H1 (cell line): ENCODE measurements around the gene LOXL4. TPM values are rescaled to one million over a fixed set of nuclear protein-coding genes. Genes with fewer than 3 reads are reported as not detected.

Experiments used
- PHF8 ChIP-seq: fragments of 200-600 bp; sonication (generic); conservative IDR thresholded peaks from 2 replicates; pipeline ENCODE4 v1.7.1; 2012; ENCODE audit warnings: low read depth, mild to moderate bottlenecking, inconsistent platforms, low read length, moderate library complexity
- polyA plus RNA-seq, 7 experiments: library from polyadenylated mRNA; depleted of rRNA in 3 of 7; stranded (reverse) in 5 of 7; unstranded in 2 of 7; fragments of >200 nt in 5 of 7; fragments of 200-250 nt in 2 of 7; gene quantifications; 1 replicate in 5 of 7; 2 replicates in 1 of 7; 4 replicates in 1 of 7; pipeline versions ENCODE4 v1.2.1 to v1.2.3, GENCODE V29; 2011 to 2013; ENCODE audit warnings: missing spikeins in 2 of 7, mixed read lengths in 2 of 7
- total RNA-seq: library from RNA; stranded (reverse); fragmentation: NEBNext Ultra II Directional; extraction: Animal tissue kit (Norgen Biotek cat#: 25700); gene quantifications from 2 replicates; pipeline ENCODE4 v1.2.1, GENCODE V29; 2021

Gene LOXL4
- total and polyA plus RNA-seq, 2 of the 8 experiments (the other 6 are each of a cell fraction or from before 2014, with no cell fraction given) = 0.13 to 0.27 TPM

DNA sequence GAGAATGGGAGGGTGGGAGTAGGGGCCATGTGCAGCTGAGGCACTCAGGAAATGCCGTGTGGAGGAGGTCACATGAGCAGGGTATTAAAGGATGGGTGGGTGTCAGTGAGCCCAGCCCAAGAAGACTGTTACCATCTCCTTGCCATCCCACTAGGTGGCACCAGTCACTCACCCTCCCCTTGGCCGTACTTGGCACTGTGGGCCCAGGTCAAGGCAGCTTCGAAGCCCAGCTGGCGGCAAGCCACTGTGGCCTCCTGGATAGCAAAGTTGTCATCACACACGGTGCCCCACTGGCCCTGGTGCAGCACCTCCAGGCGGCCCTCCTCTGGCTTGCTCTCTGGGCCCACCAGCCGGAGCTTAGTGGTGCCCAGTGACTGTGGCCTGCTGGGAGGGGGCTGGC lies 5.4 kb downstream of the LOXL4 start (continued):
- no peak for TF ChIP-seq PHF8
